NCI-H1694 (cell line): ENCODE measurements around the gene BLID.
A peak's percentile ranks its signal among the peaks of the same experiment; 100 is the strongest.

Experiments
- DNase-seq: peaks from one replicate; lab custom pipeline; 2025; lab: John Stamatoyannopoulos, UW

The BLID gene

DNA sequence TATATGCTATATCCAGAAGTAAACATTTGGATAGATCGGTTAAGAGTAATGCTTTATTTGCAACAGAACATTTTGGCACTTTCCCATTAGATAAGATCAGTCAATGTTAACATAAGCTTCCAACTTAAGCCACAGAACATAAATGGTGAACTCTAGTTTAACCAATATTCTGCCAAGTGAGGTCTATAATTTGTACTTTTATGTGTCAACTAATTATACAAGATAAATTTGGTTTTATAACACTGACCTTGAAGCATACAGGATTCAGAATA is 23.5 kb upstream of the BLID start:
- DNase-seq: no peak

DNA sequence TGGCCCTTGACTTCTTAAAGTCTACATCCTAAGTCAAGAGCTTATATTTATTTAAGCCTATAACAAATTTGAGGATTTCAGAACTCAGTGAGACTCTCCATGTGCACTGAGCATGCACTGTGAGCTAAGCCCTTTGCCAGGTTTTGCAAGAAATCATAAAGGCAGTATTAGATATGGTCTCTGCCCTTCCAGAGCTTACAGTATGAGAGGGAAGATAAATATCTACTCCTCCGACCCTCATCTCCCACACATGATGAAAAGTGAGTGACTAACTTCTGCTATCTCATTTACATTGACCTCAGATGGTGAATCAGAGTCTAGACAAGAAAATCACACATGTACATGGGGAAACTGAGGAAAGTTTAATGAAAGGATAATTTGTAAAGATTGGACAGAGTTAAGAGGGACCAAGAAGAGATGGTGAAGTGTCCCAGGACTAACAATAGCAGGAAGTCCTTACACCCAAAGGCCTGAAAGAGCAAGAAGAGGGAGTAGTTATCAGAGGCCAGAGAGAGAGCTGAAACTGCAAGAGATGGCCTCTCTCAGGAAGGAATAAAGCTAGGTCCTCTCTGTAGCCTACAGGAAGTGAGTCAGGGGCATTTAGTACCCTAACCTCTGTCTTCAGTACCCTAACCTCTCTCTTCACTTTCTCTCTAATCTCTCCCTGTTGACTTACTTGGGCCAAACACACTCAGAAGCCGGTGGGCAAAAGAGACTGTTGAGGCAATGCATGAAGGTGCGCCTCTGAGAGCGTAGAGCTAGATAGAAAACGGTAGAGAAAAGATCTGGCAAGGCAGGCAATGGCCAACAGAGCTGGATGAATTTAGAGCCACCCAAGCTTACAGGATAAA is 23.0 kb upstream of the BLID start:
- no peak for DNase-seq

DNA sequence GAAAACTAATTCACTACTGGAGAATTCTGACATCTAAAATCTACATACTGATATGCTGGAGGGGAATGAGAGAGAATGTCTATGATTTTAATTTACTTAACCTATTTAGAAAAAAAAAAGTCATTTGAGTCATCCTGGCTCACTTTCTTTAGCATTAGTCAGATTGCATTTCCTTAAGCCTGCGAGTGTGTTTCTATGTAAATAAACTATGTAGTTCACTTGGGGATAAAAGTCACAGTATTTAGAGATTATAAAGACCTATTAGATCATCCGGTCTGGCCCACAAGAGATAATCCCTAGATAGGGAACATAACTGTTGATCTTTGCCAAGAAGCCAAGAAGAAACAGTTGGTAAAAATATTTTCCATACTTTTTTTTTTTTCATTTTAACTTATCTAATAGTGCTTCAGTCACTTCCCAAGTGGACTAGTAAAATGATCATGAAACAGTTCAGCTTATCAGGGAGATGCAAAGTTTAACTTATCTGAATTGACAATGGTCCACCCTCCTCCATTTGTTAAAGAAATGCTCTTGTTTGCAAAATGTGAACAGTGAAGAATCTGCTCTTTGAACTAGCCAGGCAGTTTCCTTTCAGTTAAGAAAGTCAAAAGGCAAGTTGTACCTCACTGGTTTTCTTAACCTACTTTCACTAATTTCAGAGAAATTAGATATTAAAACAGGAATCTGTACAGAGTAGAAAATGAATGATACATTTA is 21.2 kb upstream of the BLID start:
- no peak for DNase-seq

DNA sequence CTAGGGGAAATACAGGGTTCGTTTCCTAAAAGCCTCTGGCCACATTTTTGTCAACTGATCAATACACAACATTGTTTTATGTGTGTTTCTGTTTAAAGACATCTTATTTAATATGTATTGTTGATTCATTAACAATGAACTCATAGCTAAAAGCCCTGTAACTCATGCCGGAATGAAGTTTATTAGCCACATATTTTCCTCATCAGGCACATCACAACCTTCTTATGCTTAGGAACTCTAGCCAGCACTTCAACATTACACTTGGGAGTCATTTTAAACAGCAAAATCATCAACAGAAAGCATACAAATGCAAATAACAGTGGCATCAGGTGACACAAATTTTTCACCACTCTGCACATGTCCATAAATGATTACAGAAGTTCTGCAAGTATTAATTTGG is 15.1 kb upstream of the BLID start:
- no peak for DNase-seq

DNA sequence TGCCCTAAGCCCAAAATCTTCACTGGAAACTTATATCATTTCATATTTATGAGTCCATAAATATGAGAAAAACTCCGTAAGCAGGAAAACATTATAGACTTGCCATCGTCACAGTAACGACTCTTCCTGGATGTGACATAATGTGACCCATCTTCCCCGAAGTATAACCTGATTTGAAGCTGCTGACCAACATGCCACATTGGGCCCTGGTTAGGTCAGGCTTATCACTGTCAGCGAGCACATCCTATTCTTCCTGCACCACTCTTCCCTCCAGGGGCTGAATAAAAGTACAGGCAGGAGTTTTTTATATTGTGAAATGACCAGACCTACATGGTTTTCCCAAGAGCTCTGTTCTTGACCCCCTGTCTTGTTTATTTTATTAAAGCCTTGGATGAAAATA is 12.1 kb upstream of the BLID start:
- no peak for DNase-seq

DNA sequence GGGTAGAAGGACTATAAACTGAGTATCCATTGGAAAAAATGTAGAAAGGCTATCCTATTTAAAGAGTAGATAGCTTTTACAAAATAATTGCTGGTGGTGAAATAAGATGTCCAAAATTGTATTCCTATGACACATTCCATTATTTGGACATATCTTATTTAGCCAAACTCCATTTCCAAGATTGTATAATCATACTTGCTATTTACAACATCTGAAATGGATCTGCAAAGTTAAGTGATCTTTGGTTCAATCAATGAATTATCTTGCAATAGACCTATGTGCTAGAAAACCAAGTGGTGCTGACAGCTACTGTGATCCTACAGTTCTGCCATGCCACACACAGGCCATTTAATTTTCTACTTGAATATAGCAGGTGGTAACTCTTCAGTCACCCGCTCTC is 11.0 kb upstream of the BLID start:
- DNase-seq: no peak

DNA sequence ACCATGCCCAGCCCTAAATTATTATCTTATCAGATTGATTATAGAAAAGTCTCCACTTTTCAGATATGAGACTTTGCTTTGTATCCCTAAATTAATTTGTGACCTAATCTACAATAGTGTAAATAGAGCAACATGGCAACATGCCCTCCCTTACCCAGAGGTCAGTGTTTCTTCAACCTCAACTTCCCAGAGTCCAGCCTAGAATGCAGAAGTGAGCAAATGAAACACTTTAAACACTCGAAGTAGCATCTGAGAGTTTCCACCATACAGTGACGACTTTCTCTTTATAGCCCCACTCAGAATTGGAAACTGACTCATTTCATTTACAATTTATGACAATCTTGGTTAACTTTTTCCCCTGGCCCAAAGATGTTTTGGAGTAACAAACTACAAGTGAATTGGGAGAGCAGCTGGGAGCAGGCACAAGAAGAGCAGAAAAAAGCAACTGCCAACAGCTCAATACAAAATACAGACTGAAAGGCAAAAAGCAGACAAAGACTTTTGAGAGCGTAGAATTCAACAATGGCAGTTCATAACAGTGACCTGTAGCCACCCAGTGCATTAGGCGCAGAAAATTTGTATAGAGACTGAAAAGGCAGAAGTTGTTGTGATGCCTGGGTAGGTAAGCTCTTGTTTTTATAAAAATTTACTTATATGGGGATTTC is 10.1 kb upstream of the BLID start:
- no peak for DNase-seq

DNA sequence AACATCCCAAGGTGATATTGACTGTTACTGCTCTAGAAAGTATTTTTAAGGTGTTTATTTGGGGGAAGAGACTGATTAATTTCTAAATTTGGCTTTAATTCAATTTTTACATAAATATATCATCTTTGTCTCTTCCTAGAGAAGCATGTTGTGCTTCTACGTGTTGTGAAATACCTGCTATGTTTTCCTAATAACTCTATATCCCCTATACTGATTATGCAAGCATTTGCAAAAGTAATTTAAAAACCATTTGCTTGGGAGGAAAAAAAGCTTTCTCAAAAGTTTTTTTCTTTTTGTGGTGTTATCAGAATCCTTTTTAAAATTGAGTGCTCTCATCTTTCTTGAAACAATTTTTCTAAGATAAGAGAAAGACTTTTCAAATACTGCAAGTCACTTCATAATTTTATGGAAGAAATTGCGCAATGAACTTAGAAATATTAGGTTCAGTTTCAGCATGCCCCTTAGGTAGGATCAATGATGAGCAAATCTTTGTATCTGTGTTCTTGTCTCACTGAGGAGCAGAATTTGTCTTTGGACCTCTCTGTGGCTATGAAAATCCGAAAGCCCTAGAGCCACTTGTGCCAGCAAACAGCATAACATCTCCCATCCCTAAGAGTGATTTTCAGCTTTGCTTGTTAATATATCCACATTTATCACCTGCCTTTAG is 7.4 kb upstream of the BLID start:
- no peak for DNase-seq

DNA sequence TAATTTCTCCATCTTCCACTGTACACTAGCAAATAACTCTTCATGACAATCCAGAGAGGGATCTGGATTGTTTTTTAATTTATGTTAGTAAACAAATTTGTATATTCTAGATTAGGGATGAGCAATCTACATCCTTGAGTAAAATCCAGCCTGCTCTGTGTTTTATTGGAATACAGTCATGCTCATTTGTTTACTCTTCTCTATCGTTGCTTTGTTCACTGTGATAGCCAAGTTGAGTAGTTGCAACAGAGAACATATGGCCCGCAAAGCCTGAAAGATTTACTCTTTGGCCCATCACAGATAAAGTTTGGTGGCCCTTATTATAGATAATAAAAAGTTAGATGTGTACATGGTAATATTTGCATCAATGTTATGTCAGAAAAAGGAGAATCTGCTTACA is 6.2 kb upstream of the BLID start:
- DNase-seq: no peak

DNA sequence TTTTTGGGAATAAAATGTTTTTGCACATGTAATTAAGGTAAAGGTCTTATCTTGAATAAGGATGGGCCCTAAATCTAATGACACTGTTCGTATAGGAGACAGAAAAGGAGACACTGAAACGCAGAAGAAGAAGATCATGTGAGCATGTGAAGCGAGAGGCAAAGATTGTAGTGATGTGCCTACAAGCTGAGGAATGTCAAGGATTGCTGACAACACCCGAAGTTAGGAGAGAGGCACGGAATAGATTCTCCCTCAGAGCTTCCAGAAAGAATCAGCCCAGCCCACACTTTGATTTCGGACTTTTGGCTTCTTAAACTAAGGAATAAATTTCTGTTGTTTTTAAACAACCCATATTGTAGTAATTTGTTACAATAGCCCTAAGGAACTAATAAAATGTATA is 4.1 kb upstream of the BLID start:
- DNase-seq: no peak

DNA sequence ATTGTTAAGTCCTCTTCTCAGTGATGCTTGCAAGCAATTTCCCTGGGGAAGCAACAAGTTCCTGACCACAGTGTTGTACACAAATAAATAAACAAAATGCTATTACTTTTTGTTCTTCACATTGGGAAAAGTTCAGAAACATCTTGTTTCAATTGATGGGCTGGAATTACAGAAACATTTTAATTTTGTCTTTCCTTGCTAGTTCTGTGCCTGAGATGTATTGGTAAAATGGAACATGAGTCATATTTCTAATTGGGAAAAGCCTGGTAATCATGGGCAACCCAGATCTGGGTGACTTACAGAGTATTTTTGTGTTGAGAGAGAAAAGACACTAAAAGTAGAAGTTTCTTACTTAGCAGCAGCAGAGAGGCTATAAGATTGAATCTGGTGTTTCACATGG is 576 bp upstream of the BLID start:
- DNase-seq: no peak

DNA sequence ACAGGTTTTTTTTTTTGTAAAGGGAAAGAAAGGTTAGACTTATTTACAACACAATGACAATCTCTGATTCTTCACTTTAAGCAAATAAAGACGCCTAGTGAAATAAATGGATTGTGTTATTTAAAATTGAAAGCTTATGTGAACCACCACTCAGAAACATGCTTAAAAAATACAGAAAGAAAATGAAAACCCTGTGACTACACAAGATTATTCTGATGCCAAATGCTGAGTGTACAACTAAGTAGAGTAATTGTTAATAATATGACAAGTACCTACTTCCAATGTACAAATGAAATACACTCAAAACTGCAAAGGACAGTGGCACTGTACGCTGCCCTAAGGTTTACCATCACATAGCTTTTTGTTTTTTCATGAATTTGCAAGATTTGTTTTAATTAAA is 1.0 kb downstream of the BLID start:
- no peak for DNase-seq

DNA sequence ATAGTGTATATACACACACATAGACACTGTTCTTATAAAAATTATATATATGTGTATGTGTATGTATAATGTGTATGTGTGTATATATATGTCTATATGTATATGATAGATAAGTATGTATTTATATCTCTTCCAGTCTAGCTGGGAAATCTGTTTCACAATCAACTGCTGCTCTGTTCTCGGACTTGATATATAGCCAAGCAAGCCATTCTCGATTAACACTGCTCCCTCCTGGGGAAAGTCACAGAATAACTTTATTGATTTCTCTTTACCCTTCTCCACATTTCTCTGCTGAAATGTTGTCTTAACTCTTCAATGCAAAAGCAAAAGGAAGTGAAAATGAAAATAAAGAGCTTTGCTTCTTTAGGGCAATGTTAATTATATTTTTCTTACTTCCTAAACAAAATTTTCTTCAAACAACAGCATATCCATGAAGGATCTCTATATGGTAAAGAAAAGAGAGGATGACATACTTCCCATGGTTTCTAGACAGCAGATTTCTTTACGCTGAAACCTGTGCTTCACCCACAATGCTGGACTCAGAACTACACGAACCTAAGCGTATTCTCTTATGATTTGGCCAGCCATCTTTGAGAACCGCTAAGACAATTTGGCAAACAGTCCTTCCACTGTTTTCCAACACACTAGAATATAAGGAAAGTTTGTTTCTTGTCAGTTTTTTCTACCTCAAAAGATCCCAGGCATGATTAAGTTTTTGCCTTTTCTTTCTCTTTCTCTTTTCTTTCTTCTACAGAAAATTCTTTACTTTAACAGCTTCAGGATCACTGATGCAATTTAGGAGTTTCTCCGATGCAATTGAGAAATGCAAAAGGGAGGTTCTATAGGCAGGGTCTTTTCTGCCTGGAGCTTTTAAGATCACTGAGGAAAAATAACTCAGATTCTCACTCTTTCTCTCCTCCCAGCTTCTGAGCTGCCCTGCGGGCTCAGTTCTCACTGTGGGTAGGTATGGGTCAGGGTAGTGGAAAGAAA is 1.9 kb downstream of the BLID start:
- DNase-seq: no peak

DNA sequence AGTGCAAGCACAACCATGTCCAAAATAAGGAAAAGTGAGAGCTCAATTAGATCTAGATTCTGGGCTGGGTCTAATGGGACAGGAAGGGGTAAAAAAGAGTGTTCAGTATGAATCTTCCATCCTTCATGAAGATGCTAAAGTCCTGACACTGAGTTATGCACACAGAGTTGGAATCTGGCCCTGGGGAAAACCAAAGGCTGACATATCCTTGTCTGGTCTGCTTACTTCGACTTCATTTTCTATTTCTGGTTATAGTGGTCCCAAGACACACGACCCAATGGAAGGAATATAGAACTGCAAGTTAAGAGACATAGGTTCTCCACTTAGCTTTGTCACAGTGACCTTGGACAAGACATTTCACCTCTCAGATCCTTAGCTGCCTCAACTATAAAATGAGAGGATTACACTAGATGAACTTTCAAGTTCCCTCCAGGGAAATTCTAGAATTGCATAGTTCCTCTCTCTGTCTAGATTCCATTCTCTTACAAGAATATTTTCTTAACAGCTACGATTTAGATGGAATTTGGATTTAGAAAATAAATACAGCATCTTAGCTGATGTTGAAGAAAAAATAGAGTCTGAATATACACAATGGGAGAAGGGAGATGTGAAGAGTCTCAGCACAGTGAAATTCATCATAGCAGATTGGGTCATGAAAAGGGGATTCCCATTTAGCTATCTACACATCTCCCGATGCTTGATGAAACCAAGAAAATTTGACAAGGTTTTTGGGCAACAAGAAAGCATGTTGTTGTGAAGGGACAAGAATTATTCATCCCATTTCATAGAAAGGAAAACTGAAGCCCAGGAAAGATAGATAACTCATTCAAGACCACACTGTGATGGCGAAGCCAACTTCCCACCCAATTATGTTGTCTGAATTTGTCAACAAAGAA is 3.3 kb downstream of the BLID start:
- DNase-seq: no peak

DNA sequence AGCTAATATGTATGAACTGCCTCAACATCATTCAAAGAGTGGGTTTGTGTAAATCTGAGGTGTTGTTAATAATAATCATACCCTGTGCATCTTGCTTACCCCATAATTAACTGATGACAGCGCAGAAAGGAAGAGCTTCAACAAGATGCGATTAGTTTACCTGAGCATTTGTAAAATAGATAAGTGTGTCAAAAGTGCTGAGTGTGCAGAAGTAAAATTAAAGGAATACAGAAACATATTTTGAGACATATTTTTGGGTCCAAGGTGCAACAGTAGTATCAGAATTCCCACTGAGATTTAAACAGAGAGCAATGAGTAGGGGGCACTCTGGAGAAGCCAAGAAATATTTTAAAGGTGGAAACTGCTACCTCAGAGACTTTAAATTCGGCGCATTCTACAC is 6.1 kb downstream of the BLID start:
- DNase-seq: no peak

DNA sequence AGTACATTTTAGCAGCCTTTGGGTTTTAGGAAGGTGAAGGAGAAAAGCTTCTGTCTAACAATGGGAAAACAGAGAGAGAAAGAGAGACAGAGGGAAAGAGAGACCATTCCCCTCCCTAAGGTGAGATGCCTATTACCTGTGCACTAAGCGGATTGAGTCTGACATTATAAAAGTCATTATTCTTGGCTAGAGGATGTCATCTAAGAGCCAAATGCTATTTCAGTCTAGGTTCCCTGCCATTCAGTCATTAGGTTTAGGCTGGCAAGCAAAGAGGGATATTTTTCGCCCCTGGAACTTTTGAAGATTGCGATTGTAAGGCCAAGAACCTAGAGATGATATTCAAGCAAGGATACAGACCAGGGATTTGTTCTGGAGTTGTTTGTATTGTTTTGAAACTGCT is 7.2 kb downstream of the BLID start:
- no peak for DNase-seq

DNA sequence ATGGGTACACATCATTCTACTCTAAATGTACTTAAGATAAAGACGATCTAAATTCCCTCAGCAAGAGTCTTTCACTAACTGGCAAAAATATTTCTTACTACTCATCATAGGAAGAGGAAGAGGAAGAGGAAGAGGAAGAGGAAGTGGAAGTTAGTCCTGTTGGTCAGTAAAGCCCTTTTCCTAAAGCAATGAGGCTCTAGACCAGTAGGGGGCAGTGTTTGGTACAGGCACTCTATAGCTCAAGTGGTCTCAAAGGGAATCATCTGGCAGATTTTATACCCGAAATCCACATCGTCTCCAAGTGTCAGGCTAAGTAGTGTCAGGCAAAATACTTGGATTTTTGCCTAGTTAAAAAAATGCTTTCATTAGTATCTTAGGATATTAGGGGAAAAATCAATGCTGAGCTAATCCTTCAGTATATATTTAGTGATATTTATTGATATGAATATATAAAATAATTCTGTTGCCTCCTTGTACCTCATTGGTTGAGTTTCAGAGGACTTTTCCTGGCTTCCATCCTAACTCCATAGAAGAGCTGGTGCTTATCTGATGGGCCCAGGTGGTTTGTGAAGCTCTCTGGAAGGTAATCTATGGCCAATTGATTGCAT is 7.7 kb downstream of the BLID start:
- peak; percentile 1 for DNase-seq

DNA sequence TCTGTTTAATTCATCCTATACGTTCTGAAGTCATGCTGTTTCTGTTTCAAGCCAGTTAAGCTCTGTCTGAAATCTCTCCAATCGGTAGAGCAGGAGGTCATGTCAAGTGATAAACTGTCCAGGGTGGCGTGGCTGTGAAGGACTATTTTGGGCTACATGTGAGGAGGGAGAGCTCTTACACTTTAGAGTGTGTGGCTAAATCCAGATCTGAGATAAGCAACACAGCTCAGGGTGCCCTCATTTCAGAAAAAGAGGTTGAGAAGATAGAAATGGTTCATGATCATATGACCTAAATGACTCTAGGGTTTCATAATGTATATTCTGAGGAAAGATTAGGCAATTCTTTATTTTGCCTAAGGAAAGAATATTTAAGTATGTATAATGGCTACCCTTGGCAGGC is 8.4 kb downstream of the BLID start:
- no peak for DNase-seq

DNA sequence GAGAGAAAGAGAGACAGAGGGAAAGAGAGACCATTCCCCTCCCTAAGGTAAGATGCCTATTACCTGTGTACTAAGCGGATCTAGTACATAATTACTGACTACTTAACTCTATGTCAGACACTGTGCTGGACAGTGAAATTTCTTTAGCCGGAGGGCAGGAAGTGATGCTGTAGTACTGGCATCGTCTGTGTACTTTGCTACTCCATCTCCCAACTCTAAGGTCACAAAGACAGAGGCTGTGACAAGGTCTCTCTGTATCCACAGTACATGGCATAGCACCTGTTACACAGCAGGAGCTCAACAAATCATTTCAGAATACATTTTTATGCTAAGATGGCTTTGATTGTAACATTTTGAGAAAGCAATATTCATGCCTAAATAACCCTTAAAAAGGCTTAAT is 9.0 kb downstream of the BLID start:
- no peak for DNase-seq
